Stomach (tissue), 4 donors: Measurements from ENCODE around the gene KLHL29.

Source experiments
- CTCF ChIP-seq, 7 experiments: fragments of 450-650 bp in 4 of 7; fragments of 200-600 bp in 3 of 7; sonication (generic) in 3 of 7; IDR thresholded peaks; one replicate each; pipeline ENCODE4 v1.5.1; 2016 to 2019; ENCODE audit warnings: antibody characterized with exemption in 7 of 7, control low read depth in 2 of 7, mild to moderate bottlenecking in 1 of 7
- POLR2A ChIP-seq, 4 donors: fragments of 450-650 bp; IDR thresholded peaks; one replicate each; pipeline ENCODE4 v1.6.1; 2016; ENCODE audit warnings: antibody characterized with exemption in 4 of 4, control low read depth in 2 of 4, mild to moderate bottlenecking in 1 of 4, moderate library complexity in 1 of 4

DNA sequence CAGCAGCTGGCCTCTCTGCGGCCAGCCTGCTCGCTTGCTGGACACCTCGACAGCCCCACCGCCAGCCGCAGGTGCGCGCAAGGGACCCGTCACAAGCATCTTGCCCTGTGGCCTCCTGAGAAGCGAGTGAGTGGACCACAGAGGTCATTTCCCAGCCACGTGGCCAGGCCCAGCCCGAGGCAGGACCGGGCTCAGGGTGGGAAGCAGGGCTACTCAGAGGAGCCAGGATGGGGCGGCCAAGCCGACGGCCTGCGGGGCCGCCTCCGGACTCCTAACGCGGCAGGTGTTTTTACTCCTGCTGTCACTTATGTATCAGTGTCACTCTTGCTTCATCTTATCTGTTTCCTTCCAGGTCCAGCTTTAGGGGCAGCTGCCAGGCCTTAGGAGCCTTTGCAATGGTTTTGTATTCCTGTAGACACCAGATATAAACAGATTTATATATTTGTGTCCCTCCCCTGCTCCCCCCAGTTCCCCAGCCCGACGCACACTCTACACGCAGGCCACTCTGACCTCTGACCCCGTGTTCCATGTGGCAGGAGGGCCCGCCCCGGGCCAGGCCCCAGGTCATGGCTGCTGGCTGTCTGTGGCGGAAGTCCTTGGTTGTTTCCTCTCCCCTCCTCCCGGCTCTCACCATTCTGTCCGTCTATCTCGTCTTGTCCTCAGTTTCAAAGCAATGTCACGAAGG is 305.6 kb downstream of the KLHL29 start:
- TF ChIP-seq CTCF (IDR thresholded peaks at IDR 0.05), result no peak
- TF ChIP-seq POLR2A (IDR thresholded peaks at IDR 0.05), result no peak
